Right lobe of liver (tissue), 6 donors: Measurements from ENCODE around the gene ZNF207. TPM values are rescaled to one million over a fixed set of nuclear protein-coding genes. Genes with fewer than 3 reads are reported as not detected.

Experiments
- ATAC-seq, 4 donors: fragments of 200-7000 bp; cut with Tn5 transposase; one replicate each; pipeline ENCODE4 v1.9.1; 2020; ENCODE audit warnings: mild to moderate bottlenecking in 4 of 4, moderate library complexity in 4 of 4
- DNase-seq, 3 donors: peaks; one replicate each; pipeline ENCODE4 v3.0.0-alpha.2; 2020
- H3K27ac ChIP-seq, 3 donors: fragments of 200-600 bp; one replicate each; pipeline ENCODE4 v1.8.0; 2022
- H3K27me3 ChIP-seq, 2 donors: fragments of 200-600 bp; one replicate each; pipeline ENCODE4 v1.8.0; 2022
- H3K36me3 ChIP-seq, 4 donors: fragments of 200-600 bp; sonication (generic) in 1 of 4; one replicate each; pipeline versions ENCODE4 v1.5.1 to v1.8.0; 2017 to 2022; ENCODE audit warnings: control low read depth in 1 of 4
- H3K4me1 ChIP-seq, 4 donors: fragments of 200-600 bp; sonication (generic) in 1 of 4; one replicate each; pipeline versions ENCODE4 v1.5.1 to v1.8.0; 2017 to 2022; ENCODE audit warnings: control low read depth in 1 of 4
- H3K4me3 ChIP-seq, 3 donors: fragments of 200-600 bp; one replicate each; pipeline ENCODE4 v1.8.0; 2022
- H3K9me3 ChIP-seq, 4 donors: fragments of 200-600 bp; sonication (generic) in 1 of 4; one replicate each; pipeline versions ENCODE4 v1.5.1 to v1.8.0; 2017 to 2022; ENCODE audit warnings: control low read depth in 1 of 4
- CTCF ChIP-seq, 4 donors: fragments of 200-600 bp in 3 of 4; fragments of 450-650 bp in 1 of 4; IDR thresholded peaks; one replicate each; pipeline versions ENCODE4 v1.5.1 to v1.8.0; 2016 to 2022; ENCODE audit warnings: antibody characterized with exemption in 4 of 4, mild to moderate bottlenecking in 2 of 4
- POLR2A ChIP-seq: fragments of 450-650 bp; IDR thresholded peaks from one replicate; pipeline ENCODE4 v1.6.1; 2017; ENCODE audit warnings: antibody characterized with exemption, mild to moderate bottlenecking
- WGBS: methylation state at CpG from one replicate; pipeline ENCODE4 v1.1.6; 2018; ENCODE audit warnings: low coverage, low lambda C conversion rate; ENCODE audit not compliant: insufficient coverage; ENCODE audit errors: missing lambda C conversion rate; 5-methylcytosine and 5-hydroxymethylcytosine counted together
- intact Hi-C, 2 donors: fragments of 100-400 bp; cut with DNase I; formaldehyde crosslinking; loops; one replicate each; pipeline versions ENCODE4 v1.11.2 to v1.14.1; 2022
- total RNA-seq, 6 experiments: library from RNA; depleted of rRNA in 2 of 6; stranded (reverse); fragments of >200 nt in 2 of 6; fragmentation: NEBNext Ultra II Directional in 3 of 6; extraction: Animal tissue kit (Norgen Biotek cat#: 25700) in 3 of 6; gene quantifications; one replicate each; pipeline versions ENCODE4 v1.1.0 to v1.2.4, GENCODE V29; 2016 to 2023
- donor health status: DM: no; HTN: yes; CAD: no.
- donor health status: DM: no; HTN: no; CAD: no.
- donor health status: DM: no; HTN: no; CAD: no.
- donor health status: DM: no; HTN: yes; CAD: no.
- donor health status: DM: no; HTN: yes; CAD: no.

Gene ZNF207
- total RNA-seq, 6 experiments from 2014 or later: 48.0 to 91.1 (median 68.7) TPM

GRCh38 chr17:32341141-32341856 lies 8.7 kb upstream of the ZNF207 start:
- peak; percentile 14 to 25 (median 18) for TF ChIP-seq CTCF (IDR thresholded peaks at IDR 0.05)
- no peak for TF ChIP-seq POLR2A
- peaks cover 0 to 7% (median 0%) of the 10 kb centered on the region in 4 donors for H3K36me3 ChIP-seq
- H3K27me3 ChIP-seq: no peaks in the 10 kb centered on the region
- ATAC-seq (peak; percentile 20 to 47 (median 40)), DNase-seq (no peak)
- H3K4me1 ChIP-seq: peaks cover 0 to 6% (median 0%) of the 10 kb centered on the region in 4 donors
- intact Hi-C loops: no loop called here
- H3K4me3 ChIP-seq: peak overlapping the region; percentile 45 to 76 (median 62)
- 0% methylated on average over 13 of the region's 13 CpGs for WGBS
- no peaks in the 10 kb centered on the region for H3K9me3 ChIP-seq
- H3K27ac ChIP-seq: peak overlapping the region in 2 of 3 donors; percentile 48 to 79

GRCh38 chr17:32341857-32342602 lies 7.9 kb upstream of the ZNF207 start, which contains the start of gene C17orf75:
Gene C17orf75 (minus strand): TSS chr17:32342173. CDS start chr17:32342139, 34 bp downstream.
- Histone ChIP-seq H3K27ac (peak within 1 kb of the TSS; percentile 10 to 79 (median 48)), H3K27me3 (no peaks in the 10 kb centered on the region), H3K4me1 (peaks cover 0 to 6% (median 0%) of the 10 kb centered on the region in 4 donors), H3K36me3 (peaks cover 0 to 7% (median 0%) of the 10 kb centered on the region in 4 donors), H3K4me3 (peak within 1 kb of the TSS; percentile 45 to 76 (median 62)), H3K9me3 (no peaks in the 10 kb centered on the region)
- WGBS: 17% methylated on average over 20 of the region's 47 CpGs
- DNase-seq (peak; percentile 76 to 82 (median 78)), ATAC-seq (peak; percentile 88 to 95 (median 94))
- intact Hi-C loops: no loop called here
- TF ChIP-seq CTCF (IDR thresholded peaks at IDR 0.05) (no peak), POLR2A (peak; percentile 36)

DNA sequence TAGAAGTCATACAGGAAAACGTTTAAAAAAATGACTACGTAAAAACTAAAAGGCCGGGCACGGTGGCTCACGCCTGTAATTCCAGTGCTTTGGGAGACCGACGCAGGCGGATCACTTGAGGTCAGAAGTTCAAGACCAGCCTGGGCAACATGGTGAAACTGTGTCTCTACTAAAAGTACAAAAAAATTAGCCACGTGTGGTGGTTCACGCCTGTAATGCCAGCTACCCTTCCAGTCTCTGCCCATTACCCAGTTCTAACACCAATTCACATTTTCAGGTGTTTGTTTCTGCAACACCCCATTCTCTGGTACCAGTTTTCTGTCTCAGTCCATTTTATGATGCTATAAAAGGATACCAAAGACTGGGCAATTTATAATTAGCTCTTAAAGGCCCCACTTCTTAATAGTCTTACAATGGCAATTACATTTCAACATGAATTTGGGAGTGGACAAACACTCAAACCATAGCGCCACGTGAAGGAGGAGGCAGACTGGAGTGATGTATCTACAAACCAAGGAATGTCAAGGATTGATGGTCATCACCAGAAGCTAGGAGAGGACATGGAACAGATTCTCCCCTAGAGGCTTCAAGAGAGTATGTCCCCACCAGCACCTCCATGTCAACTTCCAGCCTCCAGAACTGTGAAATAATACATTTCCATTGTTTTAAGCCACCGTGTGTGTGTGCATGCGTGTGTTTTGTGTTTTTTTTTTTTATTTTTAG lies 7.2 kb upstream of the ZNF207 start:
- Histone ChIP-seq H3K27me3 (no peaks in the 10 kb centered on the region), H3K4me3 (peak overlapping the region; percentile 45 to 76 (median 62)), H3K9me3 (no peaks in the 10 kb centered on the region), H3K4me1 (peaks cover 0 to 6% (median 0%) of the 10 kb centered on the region in 4 donors), H3K36me3 (peaks cover 0 to 4% (median 0%) of the 10 kb centered on the region in 4 donors), H3K27ac (peak overlapping the region in 2 of 3 donors; percentile 10 to 79)
- DNase-seq: no peak
- intact Hi-C loops: no loop called here
- TF ChIP-seq POLR2A (no peak), CTCF (IDR thresholded peaks at IDR 0.05) (no peak)
- WGBS: 78% methylated on average over 14 of the region's 14 CpGs
- no peak for ATAC-seq

- Histone ChIP-seq H3K27me3 (no peaks in the 10 kb centered on the region), H3K9me3 (no peaks in the 10 kb centered on the region), H3K4me1 (peaks cover 0 to 14% (median 0%) of the 10 kb centered on the region in 4 donors), H3K36me3 (no peaks in the 10 kb centered on the region), H3K4me3 (no peak overlapping the region), H3K27ac (no peak overlapping the region)
- ATAC-seq (no peak), DNase-seq (no peak)
- no peak for TF ChIP-seq CTCF (IDR thresholded peaks at IDR 0.05)
- TF ChIP-seq POLR2A: no peak
- WGBS: 88% methylated on average over 10 of the region's 11 CpGs
- intact Hi-C loops: no loop called here
Measured at GRCh38 chr17:32345951-32346600, 3.9 kb upstream of the ZNF207 start.
